Osteocyte (in vitro differentiated cells): ENCODE measurements around the gene SPSB1. TPM values are rescaled to one million over a fixed set of nuclear protein-coding genes. Genes with fewer than 3 reads are reported as not detected.

Source experiments
- DNase-seq: peaks from one replicate; pipeline ENCODE4 v3.0.0; 2021; ENCODE audit warnings: mixed read lengths; ENCODE audit not compliant: unreplicated experiment; ENCODE audit errors: extremely low spot score
- H3K27ac Mint-ChIP-seq: one replicate; pipeline ENCODE4 v1.8.0; 2021; ENCODE audit warnings: mild to moderate bottlenecking, mixed read lengths; ENCODE audit not compliant: unreplicated experiment
- H3K27me3 Mint-ChIP-seq: one replicate; pipeline ENCODE4 v1.8.0; 2021; ENCODE audit warnings: mixed read lengths; ENCODE audit not compliant: unreplicated experiment
- H3K36me3 Mint-ChIP-seq: one replicate; pipeline ENCODE4 v1.8.0; 2021; ENCODE audit warnings: mixed read lengths; ENCODE audit not compliant: unreplicated experiment
- H3K4me1 Mint-ChIP-seq: one replicate; pipeline ENCODE4 v1.8.0; 2021; ENCODE audit warnings: mixed read lengths; ENCODE audit not compliant: unreplicated experiment
- H3K4me3 Mint-ChIP-seq: one replicate; pipeline ENCODE4 v1.8.0; 2021; ENCODE audit warnings: mild to moderate bottlenecking, moderate library complexity, mixed read lengths; ENCODE audit not compliant: unreplicated experiment
- H3K9me3 Mint-ChIP-seq: one replicate; pipeline ENCODE4 v1.8.0; 2021; ENCODE audit warnings: mixed read lengths; ENCODE audit not compliant: unreplicated experiment
- CTCF ChIP-seq: fragments of 200-600 bp; sonication (generic); IDR thresholded peaks from 2 replicates; pipeline ENCODE4 v1.5.0; 2021; ENCODE audit warnings: antibody characterized with exemption, mild to moderate bottlenecking, moderate library complexity
- total RNA-seq: library from RNA; stranded (reverse); gene quantifications from 2 replicates; pipeline ENCODE4 v1.2.1, GENCODE V29; 2021

Gene SPSB1
- total RNA-seq, 1 donor from 2014 or later = 52.8 TPM

DNA sequence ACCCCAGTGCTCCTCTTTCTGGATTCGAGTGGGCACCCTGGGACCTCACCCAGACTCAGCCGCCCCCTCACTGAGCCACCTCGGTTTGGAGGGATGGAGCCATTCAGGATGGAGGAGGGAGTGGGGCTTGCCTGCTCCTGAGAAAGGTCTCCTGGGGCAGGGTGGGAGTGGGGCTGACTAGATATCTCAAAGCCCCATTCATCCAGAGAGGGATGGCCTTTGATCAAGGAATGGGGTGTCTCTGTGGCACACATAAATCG, 10.1 kb upstream of the SPSB1 start:
- DNase-seq = no peak
- Mint-ChIP-seq H3K9me3 (peaks cover 10% of the 10 kb centered on the region), H3K27me3 (no peaks in the 10 kb centered on the region), H3K4me3 (no peak overlapping the region), H3K27ac (no peak overlapping the region), H3K36me3 (peaks cover 2% of the 10 kb centered on the region), H3K4me1 (peaks cover 45% of the 10 kb centered on the region)
- no peak for TF ChIP-seq CTCF

- Mint-ChIP-seq H3K4me3 (no peak overlapping the region), H3K36me3 (peaks cover 4% of the 10 kb centered on the region), H3K27me3 (no peaks in the 10 kb centered on the region), H3K9me3 (peaks cover 13% of the 10 kb centered on the region), H3K4me1 (peaks cover 41% of the 10 kb centered on the region), H3K27ac (no peak overlapping the region)
- no peak for DNase-seq
- no peak for TF ChIP-seq CTCF
Observed at GRCh38 chr1:9284061-9284460, 8.6 kb upstream of the SPSB1 start.

DNA sequence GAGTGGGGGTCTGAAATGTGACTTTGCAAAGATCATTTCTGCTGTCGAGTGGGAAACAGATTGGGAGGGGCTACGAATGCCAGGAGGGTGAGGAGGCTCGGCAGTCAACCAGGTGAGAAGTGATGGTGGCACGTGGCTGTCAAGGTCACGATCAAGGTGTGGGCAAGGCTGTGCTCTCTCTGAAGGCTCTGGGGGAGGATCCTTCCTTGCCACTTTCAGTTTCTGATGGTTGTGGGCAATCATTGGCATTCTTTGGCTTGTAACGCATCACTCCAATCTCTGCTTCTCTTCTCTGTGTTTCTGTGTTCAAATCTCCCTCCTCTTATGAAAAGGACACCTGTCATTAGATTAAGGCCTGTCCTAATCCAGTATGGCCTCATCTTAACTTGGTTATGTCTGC, 6.1 kb upstream of the SPSB1 start:
- Mint-ChIP-seq H3K4me1 (peaks cover 34% of the 10 kb centered on the region), H3K36me3 (peaks cover 4% of the 10 kb centered on the region), H3K9me3 (peaks cover 14% of the 10 kb centered on the region), H3K27ac (no peak overlapping the region), H3K27me3 (no peaks in the 10 kb centered on the region), H3K4me3 (no peak overlapping the region)
- no peak for TF ChIP-seq CTCF
- DNase-seq = no peak

DNA sequence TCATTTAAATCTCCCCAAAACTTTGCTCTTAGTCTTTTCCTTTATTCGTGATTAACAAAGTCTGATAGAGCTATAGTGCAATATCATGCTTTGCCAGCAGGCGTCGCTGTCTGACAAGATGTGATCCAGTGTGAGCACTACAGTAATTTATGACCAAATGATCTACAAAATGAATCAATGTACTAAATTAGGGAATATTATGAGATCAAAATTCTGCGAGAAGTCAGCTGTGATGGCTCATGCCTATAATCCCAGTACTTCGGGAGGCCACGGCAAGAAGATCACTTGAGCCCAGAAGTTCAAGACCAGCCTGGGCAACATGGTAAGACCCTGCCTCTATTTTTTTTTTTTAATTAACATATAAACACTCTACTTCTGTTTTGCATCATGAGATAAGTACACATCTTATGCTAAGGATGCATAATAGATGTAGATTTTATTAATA, 3.6 kb upstream of the SPSB1 start:
- Mint-ChIP-seq H3K36me3 (peaks cover 4% of the 10 kb centered on the region), H3K4me1 (peaks cover 24% of the 10 kb centered on the region), H3K4me3 (no peak overlapping the region), H3K9me3 (peaks cover 14% of the 10 kb centered on the region), H3K27ac (no peak overlapping the region), H3K27me3 (no peaks in the 10 kb centered on the region)
- no peak for DNase-seq
- peak; percentile 75 for TF ChIP-seq CTCF

GRCh38 chr1:9289711-9290485, 2.8 kb upstream of the SPSB1 start:
- Mint-ChIP-seq H3K36me3 (peaks cover 2% of the 10 kb centered on the region), H3K27me3 (no peaks in the 10 kb centered on the region), H3K9me3 (peaks cover 7% of the 10 kb centered on the region), H3K4me3 (no peak overlapping the region), H3K27ac (peak overlapping the region; percentile 73), H3K4me1 (peaks cover 22% of the 10 kb centered on the region)
- DNase-seq = no peak
- no peak for TF ChIP-seq CTCF
